Nephron (organoid): ENCODE measurements around the gene RAMAC.

Source experiments
- H3K27ac Mint-ChIP-seq, 3 experiments: 2 replicates each; pipeline ENCODE4 v1.8.0; 2020; ENCODE audit warnings: mixed read lengths in 3 of 3, mild to moderate bottlenecking in 2 of 3, moderate library complexity in 1 of 3
- H3K27me3 Mint-ChIP-seq: 2 replicates; pipeline ENCODE4 v1.8.0; 2021; ENCODE audit warnings: low read depth, mild to moderate bottlenecking, moderate library complexity, mixed read lengths
- H3K36me3 Mint-ChIP-seq: 2 replicates; pipeline ENCODE4 v1.8.0; 2020; ENCODE audit warnings: low read depth, mixed read lengths
- H3K4me1 Mint-ChIP-seq: 2 replicates; pipeline ENCODE4 v1.8.0; 2020; ENCODE audit warnings: mixed read lengths
- H3K4me3 Mint-ChIP-seq, 3 experiments: 2 replicates each; pipeline ENCODE4 v1.8.0; 2020; ENCODE audit warnings: mild to moderate bottlenecking in 3 of 3, mixed read lengths in 3 of 3, moderate library complexity in 2 of 3
- H3K9me3 Mint-ChIP-seq: 2 replicates; pipeline ENCODE4 v1.8.0; 2020; ENCODE audit warnings: mixed read lengths
- CTCF ChIP-seq, 3 experiments: fragments of 200-600 bp; sonication (generic); IDR thresholded peaks; one replicate each; pipeline ENCODE4 v1.5.0; 2021; ENCODE audit warnings: antibody characterized with exemption in 3 of 3; ENCODE audit not compliant: unreplicated experiment in 3 of 3

RAMAC gene

GRCh38 chr15:82978438-82978837 is 7.6 kb upstream of the RAMAC start:
- H3K4me1 Mint-ChIP-seq: no peaks in the 10 kb centered on the region
- H3K9me3 Mint-ChIP-seq: no peaks in the 10 kb centered on the region
- H3K4me3 Mint-ChIP-seq: no peak overlapping the region
- no peak for TF ChIP-seq CTCF (IDR thresholded peaks at IDR 0.05; ENCODE audit: unreplicated experiment in 3 of 3)
- H3K27ac Mint-ChIP-seq: no peak overlapping the region
- peaks cover 9% of the 10 kb centered on the region for H3K36me3 Mint-ChIP-seq
- H3K27me3 Mint-ChIP-seq: no peaks in the 10 kb centered on the region

GRCh38 chr15:82979726-82980125 is 6.3 kb upstream of the RAMAC start:
- Mint-ChIP-seq H3K9me3 (no peaks in the 10 kb centered on the region), H3K36me3 (peaks cover 9% of the 10 kb centered on the region), H3K27ac (no peak overlapping the region), H3K4me3 (no peak overlapping the region), H3K27me3 (no peaks in the 10 kb centered on the region), H3K4me1 (peaks cover under 1% of the 10 kb centered on the region)
- no peak for TF ChIP-seq CTCF (IDR thresholded peaks at IDR 0.05; ENCODE audit: unreplicated experiment in 3 of 3)

- Mint-ChIP-seq H3K4me1 (peaks cover 13% of the 10 kb centered on the region), H3K27me3 (no peaks in the 10 kb centered on the region), H3K4me3 (no peak overlapping the region), H3K27ac (no peak overlapping the region), H3K9me3 (no peaks in the 10 kb centered on the region), H3K36me3 (peaks cover 12% of the 10 kb centered on the region)
- no peak for TF ChIP-seq CTCF (IDR thresholded peaks at IDR 0.05; ENCODE audit: unreplicated experiment in 3 of 3)
Measured at GRCh38 chr15:82980981-82981380, 5.0 kb upstream of the RAMAC start.

- Mint-ChIP-seq H3K27me3 (no peaks in the 10 kb centered on the region), H3K9me3 (no peaks in the 10 kb centered on the region), H3K4me1 (peaks cover 20% of the 10 kb centered on the region)
Measured at GRCh38 chr15:82986442-82986780, 401 bp downstream of the RAMAC start.

GRCh38 chr15:82992436-82992998 is 6.5 kb downstream of the RAMAC start:
- H3K27ac Mint-ChIP-seq: no peak overlapping the region
- H3K36me3 Mint-ChIP-seq: peaks cover 30% of the 10 kb centered on the region
- no peaks in the 10 kb centered on the region for H3K9me3 Mint-ChIP-seq
- no peaks in the 10 kb centered on the region for H3K27me3 Mint-ChIP-seq
- TF ChIP-seq CTCF (IDR thresholded peaks at IDR 0.05; ENCODE audit: unreplicated experiment in 3 of 3): no peak
- H3K4me3 Mint-ChIP-seq: no peak overlapping the region
- H3K4me1 Mint-ChIP-seq: no peaks in the 10 kb centered on the region

More at GRCh38 chr15:82986442-82986780, 401 bp downstream of the RAMAC start:
- H3K36me3 Mint-ChIP-seq: peaks cover 39% of the 10 kb centered on the region
- TF ChIP-seq CTCF (IDR thresholded peaks at IDR 0.05; ENCODE audit: unreplicated experiment in 3 of 3): no peak
- peak overlapping the region; percentile 71 to 99 (median 98) for H3K27ac Mint-ChIP-seq
- H3K4me3 Mint-ChIP-seq: peak overlapping the region; percentile 99

- no peaks in the 10 kb centered on the region for H3K4me1 Mint-ChIP-seq
- no peaks in the 10 kb centered on the region for H3K27me3 Mint-ChIP-seq
- no peaks in the 10 kb centered on the region for H3K9me3 Mint-ChIP-seq
- H3K27ac Mint-ChIP-seq: no peak overlapping the region
- TF ChIP-seq CTCF (IDR thresholded peaks at IDR 0.05; ENCODE audit: unreplicated experiment in 3 of 3): no peak
- no peak overlapping the region for H3K4me3 Mint-ChIP-seq
- H3K36me3 Mint-ChIP-seq: peaks cover 28% of the 10 kb centered on the region
Measured at GRCh38 chr15:82993144-82993543, 7.1 kb downstream of the RAMAC start.
